GM12878 (cell line): ENCODE results near the gene GNG3. TPM values are rescaled to one million over a fixed set of nuclear protein-coding genes. Genes with fewer than 3 reads are reported as not detected.

Experiments used
- ATAC-seq: fragments of 200-7000 bp; cut with Tn5 transposase; 3 replicates; pipeline ENCODE4 v1.9.1; 2020; ENCODE audit warnings: mild to moderate bottlenecking, moderate library complexity
- BruUV-seq: library from RNA; stranded (reverse); fragments of 400-500 nt; replicated peaks from 2 replicates; lab custom pipeline; 2021; lab: Mats Ljungman, UMichigan
- CTCF ChIA-PET: fragments of 300-600 bp; sonication (Branson Sonifier 250); formaldehyde crosslinking; extraction: SDS; loops from one replicate; lab custom pipeline; 2021; ENCODE audit warnings: inconsistent platforms; lab: Yijun Ruan, JAX
- POLR2A ChIA-PET: fragments of 350-600 bp; formaldehyde crosslinking; extraction: SDS; loops from one replicate; lab custom pipeline; 2021; ENCODE audit warnings: inconsistent platforms; lab: Charles Lee
- RAD21 ChIA-PET: fragments of 300-600 bp; sonication (Branson Sonifier 250); formaldehyde crosslinking; loops from one replicate; lab custom pipeline; 2023; ENCODE audit warnings: antibody characterized with exemption; ENCODE audit not compliant: unreplicated experiment; lab: Charles Lee
- SMC1A ChIA-PET: fragments of 300-600 bp; sonication (Branson Sonifier 250); formaldehyde crosslinking; loops from one replicate; lab custom pipeline; 2023; ENCODE audit not compliant: unreplicated experiment, uncharacterized antibody; lab: Charles Lee
- DNase-seq: peaks from one replicate; pipeline ENCODE4 v3.0.0-alpha.2; 2011; ENCODE audit warnings: low read depth, low spot score
- FAIRE-seq: peaks from 3 replicates; lab custom pipeline; 2011; peaks lifted over from hg19 to GRCh38; lab: Jason Lieb, UNC
- H2AFZ ChIP-seq: 2 replicates; pipeline ENCODE4 v1.6.0; 2011; ENCODE audit warnings: low read depth, low read length, control low read depth; ENCODE audit not compliant: control insufficient read depth
- H3K27ac ChIP-seq: 2 replicates; pipeline ENCODE4 v1.5.1; 2011; ENCODE audit warnings: control low read depth; ENCODE audit not compliant: control insufficient read depth, insufficient read depth
- H3K27me3 ChIP-seq, 2 experiments: replicated peaks in 1 of 2; 2 replicates each; pipeline versions ENCODE4 v1.6.0 to v1.6.1; 2011; ENCODE audit warnings: low read length in 1 of 2; ENCODE audit not compliant: control insufficient read depth in 2 of 2, insufficient read depth in 2 of 2
- H3K36me3 ChIP-seq, 2 experiments: 2 replicates each; pipeline ENCODE4 v1.5.1; 2011; ENCODE audit warnings: low read length in 1 of 2; ENCODE audit not compliant: control insufficient read depth in 2 of 2, insufficient read depth in 2 of 2
- H3K4me1 ChIP-seq: 2 replicates; pipeline ENCODE4 v1.6.1; 2011; ENCODE audit warnings: mild to moderate bottlenecking, low read length, moderate library complexity, mixed read lengths; ENCODE audit not compliant: control insufficient read depth, insufficient read depth
- H3K4me2 ChIP-seq: 2 replicates; pipeline ENCODE4 v1.6.0; 2011; ENCODE audit warnings: control low read depth; ENCODE audit not compliant: control insufficient read depth, insufficient read depth
- H3K4me3 ChIP-seq: fragments of 200-600 bp; sonication (generic); 2 replicates; pipeline ENCODE4 v1.5.1; 2016
- H3K79me2 ChIP-seq: 2 replicates; pipeline ENCODE4 v1.6.0; 2011; ENCODE audit warnings: low read length; ENCODE audit not compliant: control insufficient read depth, insufficient read depth
- H3K9ac ChIP-seq: 2 replicates; pipeline ENCODE4 v1.8.0; 2011; ENCODE audit warnings: low read length, control low read depth, mixed read lengths; ENCODE audit not compliant: control insufficient read depth, insufficient read depth
- H3K9me3 ChIP-seq: replicated peaks from 3 replicates; pipeline ENCODE4 v1.5.1; 2011; ENCODE audit warnings: mild to moderate bottlenecking, low read length; ENCODE audit not compliant: control insufficient read depth, insufficient read depth
- H4K20me1 ChIP-seq: 2 replicates; pipeline ENCODE4 v1.6.0; 2011; ENCODE audit not compliant: control insufficient read depth, insufficient read depth
- EED ChIP-seq: sonication (generic); IDR thresholded peaks from 2 replicates; pipeline ENCODE4 v1.6.1; 2016; ENCODE audit warnings: antibody characterized with exemption, low read depth
- HCFC1 ChIP-seq: fragments of 150-350 bp; IDR thresholded peaks from 2 replicates; pipeline ENCODE4 v1.6.1; 2014; ENCODE audit warnings: low read length
- HSF1 ChIP-seq: fragments of 150-350 bp; IDR thresholded peaks from 2 replicates; pipeline ENCODE4 v1.6.1; 2014; ENCODE audit warnings: mild to moderate bottlenecking, low read depth, low read length
- KDM1A ChIP-seq: fragments of 200-600 bp; sonication (generic); IDR thresholded peaks from 2 replicates; pipeline ENCODE4 v1.6.1; 2016; ENCODE audit warnings: borderline replicate concordance
- LARP7 ChIP-seq: fragments of 450-650 bp; IDR thresholded peaks from 2 replicates; pipeline ENCODE4 v1.6.1; 2017; ENCODE audit warnings: mild to moderate bottlenecking
- MXI1 ChIP-seq: fragments of 150-350 bp; IDR thresholded peaks from 2 replicates; pipeline ENCODE4 v1.6.1; 2011; ENCODE audit warnings: low read depth, mild to moderate bottlenecking, inconsistent platforms, low read length, improper control_type of control experiment
- NFYA ChIP-seq: IDR thresholded peaks from 2 replicates; pipeline ENCODE4 v1.6.1; 2011; ENCODE audit warnings: low read depth, mild to moderate bottlenecking, low read length, improper control_type of control experiment, borderline replicate concordance
- POLR2A ChIP-seq: IDR thresholded peaks from 2 replicates; pipeline ENCODE4 v1.6.1; 2011; ENCODE audit warnings: low read depth, mild to moderate bottlenecking, low read length
- RB1 ChIP-seq: fragments of 450-650 bp; formaldehyde crosslinking; IDR thresholded peaks from 2 replicates; pipeline ENCODE4 v1.6.1; 2017; ENCODE audit warnings: mild to moderate bottlenecking, borderline replicate concordance
- SMAD5 ChIP-seq: IDR thresholded peaks from 2 replicates; pipeline ENCODE4 v1.6.1; 2016; ENCODE audit warnings: antibody characterized with exemption, low read depth
- SRF ChIP-seq, 2 experiments: IDR thresholded peaks; 2 replicates each; pipeline ENCODE4 v1.6.1; 2011; ENCODE audit warnings: low read depth in 2 of 2, low read length in 2 of 2, mild to moderate bottlenecking in 1 of 2, moderate library complexity in 1 of 2
- ZBTB40 ChIP-seq: fragments of 450-650 bp; IDR thresholded peaks from 2 replicates; pipeline ENCODE4 v1.6.1; 2016; ENCODE audit warnings: mild to moderate bottlenecking, moderate library complexity, borderline replicate concordance
- ZNF207 ChIP-seq: fragments of 450-650 bp; IDR thresholded peaks from 2 replicates; pipeline ENCODE4 v1.6.1; 2014; ENCODE audit warnings: antibody characterized with exemption, mild to moderate bottlenecking, borderline replicate concordance
- WGBS: methylation state at CpG from one replicate; pipeline ENCODE4 v1.1.6; 2016; ENCODE audit warnings: low lambda C conversion rate; ENCODE audit not compliant: insufficient replicate concordance, insufficient coverage; ENCODE audit errors: missing lambda C conversion rate; 5-methylcytosine and 5-hydroxymethylcytosine counted together
- in situ Hi-C: fragments of 300-500 bp; cut with MboI; formaldehyde crosslinking; loops from 9 replicates; pipeline ENCODE4 v1.14.3; 2018; ENCODE audit warnings: mixed read lengths
- intact Hi-C: fragments of 100-400 bp; cut with micrococcal nuclease; formaldehyde crosslinking; loops from one replicate; pipeline ENCODE4 v1.14.2; 2022; ENCODE audit not compliant: unreplicated experiment
- polyA plus RNA-seq, 11 experiments: library from polyadenylated mRNA; depleted of rRNA in 4 of 11; unstranded in 6 of 11; stranded (reverse) in 5 of 11; fragments of >200 nt; fragmentation: Nextera tagmentation in 4 of 11; fragmentation: Illumina TruSeq in 1 of 11; extraction: Ambion mirVana in 4 of 11; extraction: Trizol in 1 of 11; gene quantifications; 1 replicate in 1 of 11; 2 replicates in 10 of 11; pipeline versions ENCODE4 v1.2.1 to v1.2.3, GENCODE V29; 2011 to 2016; ENCODE audit warnings: inconsistent platforms in 2 of 11, missing spikeins in 2 of 11, low read depth in 1 of 11
- total RNA-seq, 4 experiments: library from RNA; depleted of rRNA in 3 of 4; stranded (reverse); fragments of >200 nt in 3 of 4; fragmentation: Illumina TruSeq in 1 of 4; extraction: Trizol in 1 of 4; gene quantifications; 2 replicates each; pipeline versions ENCODE4 v1.2.1 to v1.2.3, GENCODE V29; 2013 to 2021

GNG3 gene
- total and polyA plus RNA-seq, 10 of the 15 experiments (the other 5 are each of a cell fraction or from before 2014, with no cell fraction given): 0.27 to 0.83 (median 0.57) TPM; not detected in 5

GRCh38 chr11:62705880-62706849 lies 1.3 kb upstream of the GNG3 start (continued):
- TF ChIP-seq ZBTB40 (peak; percentile 72; the same call in 1 of the 2 replicates), ZNF207 (0 out of 2 replicates have a peak, but pooled peaks have one; percentile 35), EED (0 out of 2 replicates have a peak, but pooled peaks have one; percentile 4), POLR2A (peak; percentile 78)
- TF ChIP-seq, all 136 proteins: peak for 21

GRCh38 chr11:62706850-62707247 lies 627 bp upstream of the GNG3 start:
- no peaks in the 10 kb centered on the region for H3K9me3 ChIP-seq
- H3K4me1 ChIP-seq: peaks cover 29% of the 10 kb centered on the region
- H3K36me3 ChIP-seq: peaks cover 12 to 14% of the 10 kb centered on the region in 2 experiments
- ChIA-PET POLR2A (interaction anchor here (0.9 to 7.6 kb wide), 8 partner anchors 20 to 133 kb away, joined by 3 to 79 read pairs (median 7); partner anchors contain the start of genes C11orf98, CSKMT, EEF1G and HNRNPUL2), SMC1A (interaction anchor here (1.3 to 2.5 kb wide), 3 partner anchors 21 to 115 kb away, joined by 4 to 9 read pairs (median 7); partner anchors contain the start of genes C11orf98, CSKMT, HNRNPUL2 and TTC9C), RAD21 (interaction anchor here (1.4 to 2.3 kb wide), 3 partner anchors 65 to 115 kb away, joined by 3 to 6 read pairs (median 6); partner anchors contain the start of genes EML3, TAF6L and TUT1), CTCF (interaction anchor here (0.7 to 5.0 kb wide), 7 partner anchors 12 to 282 kb away, joined by 3 to 21 read pairs (median 3); partner anchors contain the start of genes HNRNPUL2 and UBXN1)
- no peaks in the 10 kb centered on the region for H3K79me2 ChIP-seq
- H2AFZ ChIP-seq: peak overlapping the region; percentile 70
- in situ Hi-C loops: no loop called here
- intact Hi-C loops: loop anchor here (5.0 kb wide), 1 partner anchor 105 kb away; the partner anchor contains the start of gene MTA2
- BruUV-seq: no TSS peak
- FAIRE-seq: no peak
- no peak for DNase-seq
- H3K27ac ChIP-seq: no peak overlapping the region
- H3K4me3 ChIP-seq: no peak overlapping the region
- TF ChIP-seq SMAD5 (no peak), SRF (IDR thresholded peaks at IDR 0.05; ENCODE audit: low read depth in 2 of 2, low read length in 2 of 2) (no peak), HSF1 (no peak), MXI1 (no peak), RB1 (no peak), LARP7 (0 out of 2 replicates have a peak, but pooled peaks have one; percentile 11), NFYA (no peak), KDM1A (no peak), HCFC1 (no peak)
- H3K4me2 ChIP-seq: peak overlapping the region; percentile 92
- ATAC-seq: no peak
- no peaks in the 10 kb centered on the region for H4K20me1 ChIP-seq
- no peak overlapping the region for H3K9ac ChIP-seq
- H3K27me3 ChIP-seq: no peaks in the 10 kb centered on the region
- WGBS: 63% methylated on average over 8 of the region's 8 CpGs
